Measurements from ENCODE around the gene C16orf87. TPM values are rescaled to one million over a fixed set of nuclear protein-coding genes. Genes with fewer than 3 reads are reported as not detected.
"Not testable (repeated sequence)": the region's sequence is repeated elsewhere in the genome, so short reads cannot be mapped to it uniquely, and the experiment has no call there.

Gene C16orf87, protein sequence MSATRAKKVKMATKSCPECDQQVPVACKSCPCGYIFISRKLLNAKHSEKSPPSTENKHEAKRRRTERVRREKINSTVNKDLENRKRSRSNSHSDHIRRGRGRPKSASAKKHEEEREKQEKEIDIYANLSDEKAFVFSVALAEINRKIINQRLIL
- 10 to 100 TPM; 27.6 to 38.8 (median 36.1) TPM for polyA plus RNA-seq (ENCODE audit: insufficient read length in 4 of 4)

GRCh38 chr16:46830902-46831647 lies at the start of gene C16orf87:
C16orf87 (minus strand) TSS chr16:46831180; CDS start chr16:46831149, 31 bp downstream.
- peak; percentile 72 to 86 (median 86) for DNase-seq (ENCODE audit: low read depth in 4 of 4, low spot score in 3 of 4)

DNA sequence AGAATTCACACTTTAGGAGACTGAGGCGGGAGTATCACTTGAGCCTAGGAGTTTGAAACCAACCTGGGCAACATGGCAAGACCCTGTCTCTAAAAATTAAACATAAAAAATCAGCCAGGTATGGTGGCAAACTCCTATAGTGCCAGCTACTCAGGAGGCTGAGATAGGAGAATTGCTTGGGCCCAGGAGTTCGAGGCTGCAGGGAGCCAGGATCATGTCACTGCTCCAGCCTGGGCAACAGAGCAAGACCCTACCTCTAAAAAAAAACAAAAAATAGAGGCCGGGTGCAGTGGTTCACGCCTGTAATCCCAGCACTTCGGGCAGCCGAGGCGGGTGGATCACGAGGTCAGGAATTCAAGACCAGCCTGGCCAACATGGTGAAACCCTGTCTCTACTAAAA lies 44.3 kb upstream of the C16orf87 start:
- no peak for DNase-seq (ENCODE audit: low read depth in 4 of 4, low spot score in 3 of 4)

- DNase-seq (ENCODE audit: low read depth in 4 of 4, low spot score in 3 of 4) = no peak
Observed at GRCh38 chr16:46873201-46873600, 42.2 kb upstream of the C16orf87 start.

- DNase-seq (ENCODE audit: low read depth in 4 of 4, low spot score in 3 of 4) = no peak
Observed at GRCh38 chr16:46871597-46871996, 40.6 kb upstream of the C16orf87 start.

- not testable (repeated sequence) for DNase-seq (ENCODE audit: low read depth in 4 of 4, low spot score in 3 of 4)
Observed at GRCh38 chr16:46868891-46869290, 37.9 kb upstream of the C16orf87 start.

DNA sequence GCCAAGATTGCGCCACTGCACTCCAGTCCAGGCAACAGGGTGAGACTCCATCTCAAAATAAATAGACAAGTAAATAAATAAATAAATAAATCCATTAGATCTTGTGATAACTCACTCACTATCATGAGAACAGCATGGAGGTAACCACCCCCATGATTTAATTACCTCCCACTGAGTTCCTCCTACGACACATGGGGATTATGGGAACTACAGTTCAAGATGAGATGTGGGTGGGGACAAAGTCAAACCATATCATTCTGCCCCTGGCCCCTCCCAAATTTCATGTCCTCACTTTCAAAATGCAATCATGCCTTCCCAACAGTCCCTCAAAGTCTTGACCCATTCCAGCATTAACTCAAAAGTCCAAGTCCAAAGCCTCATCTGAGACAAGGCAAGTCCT lies 36.5 kb upstream of the C16orf87 start:
- DNase-seq (ENCODE audit: low read depth in 4 of 4, low spot score in 3 of 4) = not testable (repeated sequence)

GRCh38 chr16:46866286-46866685 lies 35.3 kb upstream of the C16orf87 start:
- DNase-seq (ENCODE audit: low read depth in 4 of 4, low spot score in 3 of 4) = no peak

- DNase-seq (ENCODE audit: low read depth in 4 of 4, low spot score in 3 of 4) = no peak
Observed at GRCh38 chr16:46862555-46863447, 31.8 kb upstream of the C16orf87 start.

DNA sequence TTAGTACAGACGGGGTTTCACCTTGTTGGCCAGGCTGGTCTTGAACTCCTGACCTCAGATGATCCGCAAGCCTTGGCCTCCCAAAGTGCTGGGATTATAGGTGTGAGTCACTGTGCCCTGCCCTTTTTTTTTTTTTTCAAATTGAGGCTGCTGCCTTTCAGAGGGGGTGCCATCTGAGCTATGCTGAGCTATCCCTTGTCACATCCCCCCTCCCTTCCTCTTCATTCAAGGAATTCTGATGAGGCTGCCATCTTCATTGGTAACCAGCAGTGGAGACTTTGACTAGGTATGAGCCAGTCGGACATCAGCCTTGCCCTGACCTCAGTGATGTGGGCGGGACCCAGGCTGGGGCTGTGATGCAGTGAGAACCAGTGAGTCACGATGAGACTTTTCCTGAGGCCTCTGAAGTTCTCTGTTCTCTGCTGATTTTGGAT lies 28.8 kb upstream of the C16orf87 start:
- no peak for DNase-seq (ENCODE audit: low read depth in 4 of 4, low spot score in 3 of 4)

DNA sequence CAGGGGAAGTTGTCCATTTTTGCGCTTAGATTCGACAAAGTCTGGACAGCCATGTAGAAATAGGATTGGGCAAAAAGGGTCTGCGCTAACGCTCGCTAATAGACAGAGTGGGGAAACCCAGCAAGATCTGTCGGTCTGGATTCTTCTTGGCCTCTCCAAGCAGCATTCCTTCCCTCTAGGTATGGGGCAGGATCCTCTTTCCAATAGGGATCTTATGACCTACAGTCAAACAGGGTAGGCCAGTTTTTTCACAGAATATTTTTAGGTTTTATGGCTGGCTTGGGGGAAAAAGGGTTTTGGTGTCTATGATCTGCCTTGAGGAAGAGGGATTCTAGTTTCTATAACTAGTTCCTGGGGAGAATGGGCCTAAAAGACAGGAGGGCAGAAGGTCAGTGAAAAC lies 27.2 kb upstream of the C16orf87 start:
- no peak for DNase-seq (ENCODE audit: low read depth in 4 of 4, low spot score in 3 of 4)

GRCh38 chr16:46857368-46857945 lies 26.5 kb upstream of the C16orf87 start:
- DNase-seq (ENCODE audit: low read depth in 4 of 4, low spot score in 3 of 4) = peak; percentile 37 to 71 (median 42)

DNA sequence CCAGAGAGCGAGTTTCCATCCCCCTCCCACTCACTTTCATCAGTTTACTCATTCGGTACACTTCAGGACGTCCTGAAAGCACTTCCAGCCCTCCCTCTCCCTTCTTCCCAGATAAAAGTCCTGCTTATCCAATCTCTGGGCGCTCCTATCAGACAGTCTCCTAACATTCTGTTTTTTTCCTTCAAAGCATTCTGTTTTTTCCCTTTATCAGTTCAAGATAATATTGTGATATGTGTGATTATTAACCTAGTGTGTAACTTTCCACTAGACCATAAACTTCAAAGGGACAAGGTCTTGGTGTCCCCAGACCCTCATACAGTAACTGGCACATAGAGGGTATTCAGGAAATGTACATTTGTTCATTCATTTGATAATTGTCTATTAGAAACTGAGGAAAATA lies 24.4 kb upstream of the C16orf87 start:
- DNase-seq (ENCODE audit: low read depth in 4 of 4, low spot score in 3 of 4) = no peak

DNA sequence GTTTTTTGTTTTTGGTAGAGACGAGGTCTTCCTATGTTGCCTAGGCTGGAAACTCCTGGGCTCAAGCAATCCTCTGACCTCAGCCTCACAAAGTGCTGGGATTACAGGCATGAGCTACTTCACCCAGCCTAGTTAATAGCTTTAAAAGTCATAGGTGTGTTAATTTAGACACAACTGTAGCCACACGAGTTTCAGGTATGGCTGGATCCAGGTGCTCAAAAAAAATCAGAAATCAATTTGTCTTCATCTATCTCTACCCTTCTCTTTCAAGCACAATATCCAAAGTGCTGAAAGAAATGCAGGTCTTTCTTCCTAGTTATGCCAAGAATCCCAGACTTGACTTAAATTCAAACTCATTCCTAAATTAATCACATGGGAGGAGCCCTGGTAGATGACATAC lies 23.9 kb upstream of the C16orf87 start:
- no peak for DNase-seq (ENCODE audit: low read depth in 4 of 4, low spot score in 3 of 4)

DNA sequence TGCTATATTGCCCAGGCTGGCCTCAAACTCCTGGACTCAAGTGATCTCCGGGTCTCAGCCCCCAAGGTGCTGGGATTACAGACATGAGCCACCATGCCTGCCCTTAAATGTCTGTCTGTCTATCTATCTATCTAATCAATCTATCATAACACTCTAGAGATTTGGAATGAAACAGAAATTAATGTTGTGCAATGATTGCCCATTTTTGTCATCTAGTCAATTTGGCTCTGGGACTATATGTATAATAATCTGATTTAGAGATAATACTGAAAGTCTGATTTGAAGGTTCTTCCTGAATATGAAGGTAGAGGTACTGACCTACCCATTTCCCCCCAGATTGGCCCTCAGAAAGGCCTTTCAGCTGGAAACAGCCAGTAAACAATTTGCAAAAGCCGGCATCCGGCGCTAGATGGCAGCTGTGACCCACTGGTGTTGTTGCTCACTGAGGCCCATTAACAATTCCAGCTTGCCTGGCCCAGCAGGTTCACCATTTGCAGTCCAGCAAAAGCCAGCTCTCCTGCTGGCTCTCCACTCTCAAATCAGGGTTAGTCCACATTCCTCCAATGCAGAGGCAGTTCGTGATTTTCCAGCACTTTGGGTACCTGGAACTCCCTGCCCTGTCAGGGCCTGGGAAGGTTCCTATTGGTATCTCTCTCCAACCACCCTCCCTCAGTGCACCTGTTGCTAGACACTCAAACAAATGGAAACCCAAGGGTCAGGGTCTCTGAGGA lies 22.9 kb upstream of the C16orf87 start:
- peak in 2 of 4 donors; percentile 58 to 69 for DNase-seq (ENCODE audit: low read depth in 4 of 4, low spot score in 3 of 4)

DNA sequence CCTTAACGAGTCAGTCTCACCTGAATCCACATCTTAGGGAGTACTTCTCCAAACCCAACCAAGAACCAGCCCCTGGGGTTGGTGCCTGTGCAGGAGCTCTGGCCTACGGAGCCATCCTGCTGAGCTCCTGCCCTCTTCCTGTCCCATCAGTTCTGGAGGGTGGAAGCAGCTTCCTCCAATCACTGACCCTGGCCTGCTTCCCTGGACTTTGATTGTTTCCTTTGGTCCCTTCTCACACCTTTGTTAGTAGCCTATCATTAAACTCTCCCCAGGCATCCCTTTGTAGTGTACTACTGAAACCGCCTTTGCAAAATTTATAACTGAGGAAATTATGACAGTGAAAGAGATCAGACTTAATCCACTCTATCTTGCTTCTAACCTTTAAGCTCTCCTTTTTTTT lies 21.1 kb upstream of the C16orf87 start:
- DNase-seq (ENCODE audit: low read depth in 4 of 4, low spot score in 3 of 4) = no peak

DNA sequence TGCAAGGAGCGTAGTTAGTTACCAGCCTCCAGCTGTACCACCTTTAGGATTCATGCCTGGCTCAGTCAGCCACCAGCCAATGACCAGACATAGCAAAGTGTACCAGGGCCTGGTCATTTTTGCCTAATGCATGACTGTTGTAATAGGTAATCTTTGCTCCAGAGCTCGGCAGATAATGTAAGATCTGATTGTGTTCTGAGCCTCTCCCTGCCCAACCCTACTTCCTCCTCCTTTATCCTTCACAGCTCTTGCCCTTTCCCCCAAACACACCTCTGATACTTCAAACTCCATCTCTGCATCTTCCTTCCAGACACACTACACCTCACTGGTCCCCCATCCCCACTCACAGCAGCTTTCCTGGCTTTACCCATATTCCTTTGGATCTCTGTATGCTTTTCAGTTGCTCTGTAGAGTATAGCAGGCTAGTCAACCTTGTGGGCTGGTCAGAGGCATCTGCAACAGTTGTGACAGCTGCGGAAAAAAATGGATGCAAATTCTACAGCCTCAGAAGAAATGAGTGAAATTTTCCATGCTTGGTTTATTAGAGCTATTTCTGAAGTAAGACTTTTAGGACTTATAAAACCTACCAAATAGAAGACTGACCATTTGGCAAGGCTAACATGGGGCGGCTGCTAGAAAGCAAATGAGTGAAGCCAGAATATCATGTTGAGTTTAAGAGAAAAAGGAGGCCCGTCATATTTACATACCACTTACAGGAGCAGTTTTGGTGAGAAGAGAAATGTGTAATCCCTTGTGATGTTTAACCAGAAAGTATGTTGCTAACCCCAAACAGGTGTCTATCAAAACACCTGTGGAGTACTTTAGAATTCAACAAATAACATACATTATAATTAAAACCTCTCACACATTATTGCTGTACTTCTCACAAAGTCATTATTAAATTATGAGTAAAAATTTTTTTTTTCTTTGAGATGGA lies 19.9 kb upstream of the C16orf87 start:
- no peak for DNase-seq (ENCODE audit: low read depth in 4 of 4, low spot score in 3 of 4)

DNA sequence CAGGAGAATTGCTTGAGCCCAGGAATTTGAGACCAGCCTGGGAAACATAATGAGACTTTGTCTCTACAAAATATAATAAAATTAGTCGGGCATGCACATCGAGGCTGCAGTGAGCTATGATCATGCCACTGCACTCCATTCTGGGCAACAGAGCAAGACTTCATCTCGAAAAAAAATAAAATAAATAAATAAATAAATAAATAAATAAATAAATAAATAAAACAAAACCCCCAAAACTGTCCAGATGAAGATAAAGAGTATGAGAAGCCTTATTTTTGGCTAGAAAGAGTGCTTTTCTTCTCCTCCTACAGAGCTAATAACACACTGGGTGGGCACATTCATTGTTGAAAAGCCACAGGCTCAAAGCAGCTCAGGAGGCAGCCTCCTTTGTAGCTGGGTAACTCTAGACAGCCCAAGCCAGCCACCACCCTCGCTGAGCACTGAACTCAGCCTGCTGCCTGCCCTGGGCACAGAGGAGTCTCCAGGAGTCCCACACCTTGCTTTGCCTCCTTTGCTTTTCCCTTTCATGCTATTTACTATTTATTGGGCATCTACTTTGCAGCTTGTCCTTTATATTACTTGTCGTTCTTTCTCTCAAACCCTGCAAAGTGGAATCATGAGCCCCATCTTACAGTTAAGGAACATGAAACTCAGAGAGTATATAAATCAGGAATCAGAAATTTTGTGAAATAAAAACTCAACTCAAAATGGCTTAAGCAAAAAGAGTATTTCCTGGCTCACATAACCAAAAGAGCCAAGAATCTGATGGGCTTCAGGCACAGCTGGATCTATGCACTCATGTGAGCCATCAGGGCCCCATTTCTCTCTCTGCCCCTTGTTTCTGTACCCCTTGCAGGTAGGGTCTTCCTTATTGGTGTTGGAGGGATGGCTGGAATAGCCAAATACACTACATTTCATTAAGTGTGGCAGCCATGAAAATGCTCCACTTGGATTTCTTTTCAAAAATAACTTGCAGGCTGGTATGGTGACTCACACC lies 18.1 kb upstream of the C16orf87 start:
- DNase-seq (ENCODE audit: low read depth in 4 of 4, low spot score in 3 of 4) = no peak

GRCh38 chr16:46845952-46846351 lies 15.0 kb upstream of the C16orf87 start:
- DNase-seq (ENCODE audit: low read depth in 4 of 4, low spot score in 3 of 4) = no peak
